PC-9 (cell line): ENCODE measurements around the gene ADCY2.

Experiments used
- CTCF ChIP-seq: fragments of 200-600 bp; sonication (generic); conservative IDR thresholded peaks from 2 replicates; pipeline ENCODE4 v1.6.1; 2017; ENCODE audit warnings: mixed run types, antibody characterized with exemption, mild to moderate bottlenecking, moderate library complexity
- EZH2 ChIP-seq: fragments of 200-600 bp; sonication (generic); IDR thresholded peaks from 2 replicates; pipeline ENCODE4 v1.8.0; 2017; ENCODE audit warnings: antibody characterized with exemption, low read depth

- no peak for TF ChIP-seq CTCF
- no peak for TF ChIP-seq EZH2
Measured at GRCh38 chr5:7445831-7446230, 49.9 kb downstream of the ADCY2 start.
